NB4 (cell line): ENCODE data around the gene MSANTD1.

ENCODE experiments used
- MYC ChIP-seq: IDR thresholded peaks from 2 replicates; pipeline ENCODE4 v1.6.1; 2011; ENCODE audit warnings: low read depth, low read length
- POLR2A ChIP-seq: IDR thresholded peaks from 2 replicates; pipeline ENCODE4 v1.6.1; 2011; ENCODE audit warnings: mild to moderate bottlenecking; ENCODE audit not compliant: insufficient read length; ENCODE audit errors: extremely low read depth
- TF ChIP-seq, protein P1 (sequence below): IDR thresholded peaks from 2 replicates; pipeline ENCODE4 v1.6.1; 2011; ENCODE audit warnings: low read depth, low read length
- TF ChIP-seq, protein P2 (sequence below): IDR thresholded peaks from one replicate; pipeline ENCODE4 v1.5.1; 2012; ENCODE audit warnings: low read depth, low read length

DNA sequence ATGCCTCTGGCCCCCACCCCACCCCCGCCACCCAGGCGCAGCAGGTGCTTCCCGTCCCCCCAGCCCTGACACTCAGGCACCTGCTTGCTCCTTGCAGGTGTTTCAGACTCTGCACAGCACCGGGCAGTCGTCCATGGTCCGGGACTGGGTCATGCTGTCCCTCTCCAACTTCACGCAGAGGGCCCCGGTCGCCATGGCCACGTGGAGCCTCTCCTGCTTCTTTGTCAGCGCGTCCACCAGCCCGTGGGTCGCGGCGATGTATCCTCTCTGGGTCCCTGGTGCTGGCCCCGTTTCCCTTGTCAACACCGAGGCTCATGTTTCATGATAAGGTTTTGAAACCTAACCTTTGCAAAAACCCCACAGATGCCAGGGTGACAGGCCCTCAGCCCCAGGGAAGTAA, 10.2 kb upstream of the MSANTD1 start:
- TF ChIP-seq, protein P1, sequence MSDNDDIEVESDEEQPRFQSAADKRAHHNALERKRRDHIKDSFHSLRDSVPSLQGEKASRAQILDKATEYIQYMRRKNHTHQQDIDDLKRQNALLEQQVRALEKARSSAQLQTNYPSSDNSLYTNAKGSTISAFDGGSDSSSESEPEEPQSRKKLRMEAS = no peak
- TF ChIP-seq MYC (no peak), POLR2A (no peak)
- TF ChIP-seq, protein P2, sequence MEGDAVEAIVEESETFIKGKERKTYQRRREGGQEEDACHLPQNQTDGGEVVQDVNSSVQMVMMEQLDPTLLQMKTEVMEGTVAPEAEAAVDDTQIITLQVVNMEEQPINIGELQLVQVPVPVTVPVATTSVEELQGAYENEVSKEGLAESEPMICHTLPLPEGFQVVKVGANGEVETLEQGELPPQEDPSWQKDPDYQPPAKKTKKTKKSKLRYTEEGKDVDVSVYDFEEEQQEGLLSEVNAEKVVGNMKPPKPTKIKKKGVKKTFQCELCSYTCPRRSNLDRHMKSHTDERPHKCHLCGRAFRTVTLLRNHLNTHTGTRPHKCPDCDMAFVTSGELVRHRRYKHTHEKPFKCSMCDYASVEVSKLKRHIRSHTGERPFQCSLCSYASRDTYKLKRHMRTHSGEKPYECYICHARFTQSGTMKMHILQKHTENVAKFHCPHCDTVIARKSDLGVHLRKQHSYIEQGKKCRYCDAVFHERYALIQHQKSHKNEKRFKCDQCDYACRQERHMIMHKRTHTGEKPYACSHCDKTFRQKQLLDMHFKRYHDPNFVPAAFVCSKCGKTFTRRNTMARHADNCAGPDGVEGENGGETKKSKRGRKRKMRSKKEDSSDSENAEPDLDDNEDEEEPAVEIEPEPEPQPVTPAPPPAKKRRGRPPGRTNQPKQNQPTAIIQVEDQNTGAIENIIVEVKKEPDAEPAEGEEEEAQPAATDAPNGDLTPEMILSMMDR = no peak
